ENCODE results near the gene SYT1. TPM values are rescaled to one million over a fixed set of nuclear protein-coding genes. Genes with fewer than 3 reads are reported as not detected.
A peak's percentile ranks its signal among the peaks of the same experiment; 100 is the strongest.

The SYT1 gene
- total RNA-seq, 2 donors from 2014 or later, result not detected

GRCh38 chr12:79344855-79345847 is 480.6 kb downstream of the SYT1 start:
- peak in 1 of 2 donors; percentile 1 for DNase-seq (ENCODE audit: low spot score in 2 of 2)
- H3K36me3 Mint-ChIP-seq, result no peaks in the 10 kb centered on the region
- H3K9me3 Mint-ChIP-seq, result peaks cover 0 to 8% of the 10 kb centered on the region in 2 donors
- peak in 1 of 2 donors; percentile 50 for ATAC-seq
- H3K27ac Mint-ChIP-seq, result no peak overlapping the region

DNA sequence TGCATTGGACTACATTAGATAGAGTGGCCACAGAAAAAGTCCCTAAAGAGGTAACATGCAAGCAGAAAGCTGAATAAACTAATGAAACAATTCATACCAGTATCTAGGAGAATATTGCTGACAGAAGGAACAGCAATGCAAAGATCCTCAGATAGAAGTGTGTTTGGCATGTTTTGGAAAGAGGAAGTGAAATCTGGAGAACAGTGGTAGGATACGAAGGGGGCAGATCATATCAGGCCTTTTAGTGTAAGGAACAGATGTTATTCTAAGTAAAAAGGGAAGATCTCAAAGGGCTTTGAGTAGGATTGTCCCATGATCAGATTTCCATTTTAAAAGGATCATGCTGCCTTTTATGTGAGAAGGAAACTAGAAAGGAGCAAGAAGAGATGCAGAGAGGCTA is 483.3 kb downstream of the SYT1 start:
- H3K27ac Mint-ChIP-seq, result no peak overlapping the region
- no peaks in the 10 kb centered on the region for H3K36me3 Mint-ChIP-seq
- no peak for ATAC-seq
- no peak for DNase-seq (ENCODE audit: low spot score in 2 of 2)
- peaks cover 0 to 8% of the 10 kb centered on the region in 2 donors for H3K9me3 Mint-ChIP-seq

GRCh38 chr12:79351251-79351650 is 486.7 kb downstream of the SYT1 start:
- no peaks in the 10 kb centered on the region for H3K36me3 Mint-ChIP-seq
- ATAC-seq (no peak), DNase-seq (ENCODE audit: low spot score in 2 of 2) (no peak)
- no peak overlapping the region for H3K27ac Mint-ChIP-seq
- H3K9me3 Mint-ChIP-seq, result peaks cover 0 to 8% of the 10 kb centered on the region in 2 donors

DNA sequence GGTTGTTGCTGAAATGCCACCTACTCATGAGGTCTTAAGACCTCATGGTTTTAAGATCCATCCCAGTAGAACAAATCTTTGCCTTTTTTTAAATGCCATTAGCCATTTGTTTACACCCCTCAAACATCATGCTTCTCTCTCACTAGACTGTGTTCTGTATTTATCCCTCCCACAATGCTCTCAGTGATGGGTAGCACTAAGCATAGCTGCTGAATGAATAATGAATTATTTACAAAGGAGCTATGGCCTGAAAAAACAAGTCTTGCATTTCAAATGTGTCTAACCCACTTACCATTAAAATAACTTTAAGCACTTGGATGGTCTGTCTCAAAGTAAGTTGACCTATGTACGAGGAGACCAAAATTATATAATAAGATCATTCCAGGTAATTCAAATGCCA is 491.6 kb downstream of the SYT1 start:
- H3K27ac Mint-ChIP-seq, result no peak overlapping the region
- ATAC-seq (no peak), DNase-seq (ENCODE audit: low spot score in 2 of 2) (no peak)
- no peaks in the 10 kb centered on the region for H3K36me3 Mint-ChIP-seq
- peaks cover 0 to 5% of the 10 kb centered on the region in 2 donors for H3K9me3 Mint-ChIP-seq

GRCh38 chr12:79357048-79357447 is 492.5 kb downstream of the SYT1 start:
- no peak for DNase-seq (ENCODE audit: low spot score in 2 of 2)
- ATAC-seq, result no peak
- Mint-ChIP-seq H3K36me3 (no peaks in the 10 kb centered on the region), H3K9me3 (peaks cover 0 to 5% of the 10 kb centered on the region in 2 donors), H3K27ac (no peak overlapping the region)

GRCh38 chr12:79358716-79359300 is 494.2 kb downstream of the SYT1 start:
- H3K27ac Mint-ChIP-seq, result no peak overlapping the region
- ATAC-seq (no peak), DNase-seq (ENCODE audit: low spot score in 2 of 2) (no peak)
- peaks cover 0 to 5% of the 10 kb centered on the region in 2 donors for H3K9me3 Mint-ChIP-seq
- no peaks in the 10 kb centered on the region for H3K36me3 Mint-ChIP-seq

GRCh38 chr12:79360286-79360685 is 495.7 kb downstream of the SYT1 start:
- Mint-ChIP-seq H3K27ac (no peak overlapping the region), H3K9me3 (peaks cover 0 to 5% of the 10 kb centered on the region in 2 donors), H3K36me3 (no peaks in the 10 kb centered on the region)
- ATAC-seq, result no peak
- DNase-seq (ENCODE audit: low spot score in 2 of 2), result no peak

- DNase-seq (ENCODE audit: low spot score in 2 of 2) (no peak), ATAC-seq (no peak)
These were observed 496.4 kb downstream of the SYT1 start for GRCh38 chr12:79360936-79361335.

DNA sequence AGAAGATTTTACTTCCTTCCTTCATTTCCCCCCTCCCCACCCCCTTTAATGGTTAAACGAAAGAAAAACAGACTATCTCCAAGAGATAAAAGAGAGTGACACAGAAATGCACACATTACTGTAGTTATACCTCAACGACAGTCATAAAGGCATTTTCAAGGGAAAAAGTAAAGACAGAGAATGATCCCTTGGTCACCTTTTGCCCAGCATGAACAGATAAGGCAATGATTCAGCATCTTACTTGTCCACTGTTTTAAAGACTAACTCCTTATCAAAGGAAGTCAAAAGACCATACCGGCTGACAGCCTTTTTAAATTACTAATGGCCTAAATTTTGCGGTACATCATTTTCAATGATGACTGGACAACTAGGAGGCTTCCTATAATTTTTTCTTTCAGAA is 499.6 kb downstream of the SYT1 start:
- ATAC-seq, result no peak
- Mint-ChIP-seq H3K27ac (no peak overlapping the region), H3K9me3 (peaks cover 0 to 9% of the 10 kb centered on the region in 2 donors), H3K36me3 (no peaks in the 10 kb centered on the region)
- no peak for DNase-seq (ENCODE audit: low spot score in 2 of 2)

More at GRCh38 chr12:79360936-79361335, 496.4 kb downstream of the SYT1 start:
- no peak overlapping the region for H3K27ac Mint-ChIP-seq
- H3K9me3 Mint-ChIP-seq, result peaks cover 0 to 5% of the 10 kb centered on the region in 2 donors
- H3K36me3 Mint-ChIP-seq, result no peaks in the 10 kb centered on the region

- Mint-ChIP-seq H3K9me3 (peaks cover 0 to 7% of the 10 kb centered on the region in 2 donors), H3K36me3 (no peaks in the 10 kb centered on the region), H3K27ac (no peak overlapping the region)
- no peak for ATAC-seq
- DNase-seq (ENCODE audit: low spot score in 2 of 2), result no peak
These were observed 501.8 kb downstream of the SYT1 start for GRCh38 chr12:79366374-79366773.

DNA sequence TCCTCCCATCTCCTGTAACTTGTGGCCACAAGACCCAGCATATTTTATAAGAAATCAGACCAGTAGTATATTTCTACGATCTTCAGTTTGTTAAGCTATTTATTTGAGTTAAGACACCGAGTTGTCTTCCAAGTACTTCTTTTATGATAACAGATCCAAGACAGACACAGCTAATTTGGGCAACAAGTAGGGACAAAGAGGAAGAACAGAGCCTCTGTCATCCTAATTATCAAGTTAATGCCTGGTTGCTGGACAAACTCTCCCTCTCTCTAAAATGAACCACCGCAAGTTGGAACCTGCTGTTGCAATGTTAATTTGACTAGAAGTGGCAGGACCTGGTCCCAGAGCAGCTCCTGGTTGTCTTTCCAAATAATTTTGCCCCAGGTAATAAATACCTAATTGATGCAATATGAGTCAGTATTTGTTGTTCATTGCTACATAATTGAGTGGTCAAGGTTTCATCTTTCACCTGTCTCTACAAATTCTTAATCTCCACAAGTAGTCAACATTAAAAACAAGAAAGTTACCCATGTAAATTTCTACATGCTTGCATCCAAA is 502.5 kb downstream of the SYT1 start:
- Mint-ChIP-seq H3K9me3 (peaks cover 0 to 7% of the 10 kb centered on the region in 2 donors), H3K36me3 (no peaks in the 10 kb centered on the region), H3K27ac (no peak overlapping the region)
- ATAC-seq, result no peak
- DNase-seq (ENCODE audit: low spot score in 2 of 2), result no peak

DNA sequence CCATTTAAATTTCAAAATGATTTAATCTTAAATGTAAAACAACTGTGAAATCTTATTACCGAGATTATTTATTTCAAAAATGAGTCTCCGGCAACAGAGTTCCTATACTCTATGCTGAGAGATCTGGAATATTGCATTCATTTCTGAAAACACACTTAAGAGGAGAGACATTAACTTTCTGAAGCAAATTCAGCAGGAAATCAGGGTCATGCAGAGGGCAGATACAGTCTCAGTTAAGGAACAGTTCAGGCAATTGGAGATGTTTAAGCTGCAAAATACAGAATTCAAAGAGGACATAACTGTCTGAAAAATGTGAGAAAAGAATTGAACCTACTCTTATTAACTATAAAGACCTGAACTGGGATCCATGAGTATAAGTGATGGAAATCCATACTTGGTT is 505.4 kb downstream of the SYT1 start:
- peaks cover 0 to 7% of the 10 kb centered on the region in 2 donors for H3K9me3 Mint-ChIP-seq
- ATAC-seq (no peak), DNase-seq (ENCODE audit: low spot score in 2 of 2) (no peak)
- H3K36me3 Mint-ChIP-seq, result no peaks in the 10 kb centered on the region
- no peak overlapping the region for H3K27ac Mint-ChIP-seq

GRCh38 chr12:79371226-79371625 is 506.7 kb downstream of the SYT1 start:
- peaks cover 0 to 7% of the 10 kb centered on the region in 2 donors for H3K9me3 Mint-ChIP-seq
- DNase-seq (ENCODE audit: low spot score in 2 of 2), result no peak
- ATAC-seq, result no peak
- H3K36me3 Mint-ChIP-seq, result no peaks in the 10 kb centered on the region
- H3K27ac Mint-ChIP-seq, result no peak overlapping the region

- no peaks in the 10 kb centered on the region for H3K36me3 Mint-ChIP-seq
- DNase-seq (ENCODE audit: low spot score in 2 of 2), result peak in 1 of 2 donors; percentile 13
- no peaks in the 10 kb centered on the region for H3K9me3 Mint-ChIP-seq
- H3K27ac Mint-ChIP-seq, result no peak overlapping the region
- ATAC-seq, result peak in 1 of 2 donors; percentile 54
These were observed 509.4 kb downstream of the SYT1 start for GRCh38 chr12:79373896-79374499.

- Mint-ChIP-seq H3K9me3 (no peaks in the 10 kb centered on the region), H3K27ac (no peak overlapping the region), H3K36me3 (no peaks in the 10 kb centered on the region)
- DNase-seq (ENCODE audit: low spot score in 2 of 2), result no peak
- ATAC-seq, result no peak
These were observed 510.0 kb downstream of the SYT1 start for GRCh38 chr12:79374545-79374944.

GRCh38 chr12:79375050-79375449 is 510.5 kb downstream of the SYT1 start:
- H3K27ac Mint-ChIP-seq, result no peak overlapping the region
- ATAC-seq, result no peak
- DNase-seq (ENCODE audit: low spot score in 2 of 2), result no peak
- H3K36me3 Mint-ChIP-seq, result no peaks in the 10 kb centered on the region
- no peaks in the 10 kb centered on the region for H3K9me3 Mint-ChIP-seq

DNA sequence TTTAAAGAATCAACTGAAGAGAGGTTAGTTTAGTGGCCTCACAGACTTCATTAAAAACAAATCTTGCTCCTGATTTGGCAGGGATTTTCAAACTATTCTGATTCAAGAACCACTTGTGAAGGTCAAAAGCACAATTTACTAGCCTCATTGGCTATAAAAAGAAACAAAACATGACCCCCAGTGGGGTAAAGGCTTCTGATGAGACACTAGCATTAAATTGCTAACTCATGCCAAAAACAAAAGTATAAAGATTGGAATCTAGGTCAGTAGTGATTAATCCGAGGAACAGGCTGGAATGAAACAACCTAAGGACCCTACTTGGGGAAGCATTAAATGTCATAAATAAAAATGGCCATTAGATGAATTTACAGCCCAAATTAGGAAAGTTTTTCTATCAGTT is 513.9 kb downstream of the SYT1 start:
- Mint-ChIP-seq H3K27ac (no peak overlapping the region), H3K36me3 (no peaks in the 10 kb centered on the region), H3K9me3 (no peaks in the 10 kb centered on the region)
- no peak for ATAC-seq
- no peak for DNase-seq (ENCODE audit: low spot score in 2 of 2)
